Right lung (tissue), 5 donors: ENCODE results near the gene ING3. TPM values are rescaled to one million over a fixed set of nuclear protein-coding genes. Genes with fewer than 3 reads are reported as not detected.

Experiments
- DNase-seq, 2 donors: peaks; one replicate each; pipeline ENCODE4 v3.0.0-alpha.2; 2013
- polyA plus RNA-seq, 5 donors: library from polyadenylated mRNA; unstranded; fragments of 120-200 nt; gene quantifications; one replicate each; pipeline versions ENCODE4 v1.2.1 to v1.2.3, GENCODE V29; 2013; ENCODE audit warnings: inconsistent platforms in 1 of 5, low replicate concordance in 1 of 5; ENCODE audit not compliant: insufficient read length in 5 of 5, insufficient read depth in 1 of 5

ING3 gene
- polyA plus RNA-seq, 5 donors = 29.2 to 49.4 (median 39.2) TPM

- no peak for DNase-seq
Measured at GRCh38 chr7:120987280-120987679, 36.7 kb downstream of the ING3 start.

GRCh38 chr7:120987683-120988590, 37.4 kb downstream of the ING3 start:
- peak; percentile 88 to 91 for DNase-seq

- DNase-seq = peak in 1 of 2 donors; percentile 72
Measured at GRCh38 chr7:120988591-120989256, 38.1 kb downstream of the ING3 start, which contains the start of gene CPED1. CPED1 (plus strand) TSS chr7:120988711; CDS start chr7:120989622, 911 bp downstream.

GRCh38 chr7:120989257-120990220, 39.0 kb downstream of the ING3 start:
- DNase-seq = no peak

- no peak for DNase-seq
Measured at GRCh38 chr7:120990468-120991118, 40.0 kb downstream of the ING3 start.

GRCh38 chr7:120991161-120991560, 40.6 kb downstream of the ING3 start:
- DNase-seq = no peak

GRCh38 chr7:120991581-120991980, 41.0 kb downstream of the ING3 start:
- DNase-seq = no peak

GRCh38 chr7:120992272-120992964, 41.8 kb downstream of the ING3 start:
- DNase-seq = no peak

GRCh38 chr7:120992965-120993494, 42.5 kb downstream of the ING3 start:
- no peak for DNase-seq

GRCh38 chr7:120993553-120994191, 43.1 kb downstream of the ING3 start:
- DNase-seq = no peak

GRCh38 chr7:120994512-120995410, 44.2 kb downstream of the ING3 start:
- no peak for DNase-seq

GRCh38 chr7:120995654-120996053, 45.1 kb downstream of the ING3 start:
- no peak for DNase-seq

- peak in 1 of 2 donors; percentile 75 for DNase-seq
Measured at GRCh38 chr7:120996333-120996987, 45.9 kb downstream of the ING3 start.

GRCh38 chr7:120996988-120997345, 46.4 kb downstream of the ING3 start:
- no peak for DNase-seq

GRCh38 chr7:120997882-120998474, 47.4 kb downstream of the ING3 start:
- DNase-seq = no peak

- no peak for DNase-seq
Measured at GRCh38 chr7:120998520-120998919, 47.9 kb downstream of the ING3 start.

GRCh38 chr7:120998996-120999565, 48.5 kb downstream of the ING3 start:
- DNase-seq = no peak
